ENCODE results near the gene PKM.
A peak's percentile ranks its signal among the peaks of the same experiment; 100 is the strongest.
"Not testable (repeated sequence)": the region's sequence is repeated elsewhere in the genome, so short reads cannot be mapped to it uniquely, and the experiment has no call there.

Gene PKM

DNA sequence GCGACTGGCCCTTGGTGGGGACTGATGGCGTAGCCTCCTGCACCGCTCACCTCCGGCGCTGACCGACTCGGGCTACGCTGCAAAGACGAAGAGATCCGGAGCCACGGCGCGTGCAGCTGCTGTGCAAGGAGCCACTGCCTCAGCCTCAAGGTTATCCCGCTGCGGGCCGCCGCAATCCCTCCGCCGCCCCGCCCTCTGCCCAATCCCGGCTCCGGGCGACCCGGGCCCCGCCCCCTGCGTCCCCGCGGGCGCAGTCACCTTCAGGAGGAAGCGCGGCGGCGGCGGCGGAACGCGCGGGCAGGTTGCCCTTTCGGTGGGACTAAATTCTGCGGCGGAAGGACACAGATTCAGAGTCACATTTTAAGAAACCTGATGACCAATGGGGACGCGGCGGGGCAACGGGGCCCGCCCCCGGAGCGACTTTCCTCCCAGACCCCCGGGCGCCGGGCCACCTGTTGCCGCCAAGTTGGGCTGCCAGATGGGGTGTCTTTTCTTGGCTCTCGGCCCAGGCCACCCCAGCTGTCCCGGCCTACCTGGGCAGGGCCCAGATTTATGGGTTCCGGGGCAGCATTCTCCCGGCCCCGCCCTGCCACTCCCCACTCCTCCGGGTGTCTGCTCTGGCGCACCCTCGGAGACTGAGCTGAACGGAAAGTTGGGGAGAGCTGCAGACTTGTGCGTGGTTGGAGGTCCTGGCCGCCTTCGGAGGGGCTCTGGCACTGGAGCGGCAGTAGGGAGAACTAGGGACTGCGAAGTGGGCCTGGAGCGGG is at the start of gene PKM:
TSS of gene PKM (minus strand) at position 125 of the 767 bp plus-strand sequence. CDS start 12,093 bp downstream, outside the sequence.
- Mint-ChIP-seq H3K4me1 (ENCODE audit: low read depth) (peaks cover 46% of the 10 kb centered on the region), H3K27ac (peak within 1 kb of the TSS; percentile 99), H3K4me3 (peak within 1 kb of the TSS; percentile 98), H3K9me3 (no peaks in the 10 kb centered on the region), H3K27me3 (ENCODE audit: low read depth) (no peaks in the 10 kb centered on the region), H3K36me3 (ENCODE audit: low read depth) (peaks cover 25% of the 10 kb centered on the region)

DNA sequence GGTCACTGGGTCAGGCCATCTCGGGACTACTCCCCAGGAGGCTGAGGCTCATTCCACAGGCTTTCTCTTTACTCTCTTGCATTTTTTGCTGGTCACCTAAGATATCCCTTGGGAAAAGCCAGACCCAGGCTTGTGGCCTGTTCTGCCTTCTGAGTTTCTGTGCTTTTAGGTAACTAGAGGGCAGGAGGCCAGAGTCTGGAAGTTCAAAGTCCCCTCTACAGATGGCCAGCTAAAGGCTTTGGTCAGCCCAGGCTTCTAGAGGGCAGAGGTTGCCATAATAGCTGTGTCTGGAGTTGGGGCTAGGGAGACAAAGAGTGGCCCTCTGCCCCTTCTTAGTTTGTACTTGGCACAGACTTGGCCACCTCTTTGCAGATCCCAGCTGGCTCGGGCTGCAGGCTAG is 49.8 kb upstream of the PKM start:
- Mint-ChIP-seq H3K4me1 (ENCODE audit: low read depth) (no peaks in the 10 kb centered on the region), H3K4me3 (no peak overlapping the region), H3K9me3 (no peaks in the 10 kb centered on the region), H3K36me3 (ENCODE audit: low read depth) (no peaks in the 10 kb centered on the region), H3K27me3 (ENCODE audit: low read depth) (no peaks in the 10 kb centered on the region), H3K27ac (no peak overlapping the region)

DNA sequence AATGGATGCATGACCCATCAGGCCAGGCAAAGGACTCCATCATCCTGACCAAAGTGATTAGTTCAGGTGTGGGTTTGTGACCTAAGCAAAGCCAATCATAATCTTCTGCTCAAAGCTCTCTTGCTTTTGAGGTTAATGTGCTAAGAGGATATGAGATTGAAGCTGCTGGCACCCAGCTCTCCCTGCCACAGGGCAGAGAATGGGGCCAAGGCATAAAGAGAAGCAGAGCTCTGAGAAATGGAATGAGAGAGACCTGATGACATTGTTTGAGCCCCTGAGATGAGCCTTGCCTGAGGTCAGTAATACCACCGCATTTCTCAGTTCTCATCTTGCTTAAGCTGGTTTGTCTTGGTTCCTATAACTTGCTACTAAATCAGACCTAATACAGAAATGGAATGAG is 47.7 kb upstream of the PKM start:
- H3K27ac Mint-ChIP-seq, result no peak overlapping the region

DNA sequence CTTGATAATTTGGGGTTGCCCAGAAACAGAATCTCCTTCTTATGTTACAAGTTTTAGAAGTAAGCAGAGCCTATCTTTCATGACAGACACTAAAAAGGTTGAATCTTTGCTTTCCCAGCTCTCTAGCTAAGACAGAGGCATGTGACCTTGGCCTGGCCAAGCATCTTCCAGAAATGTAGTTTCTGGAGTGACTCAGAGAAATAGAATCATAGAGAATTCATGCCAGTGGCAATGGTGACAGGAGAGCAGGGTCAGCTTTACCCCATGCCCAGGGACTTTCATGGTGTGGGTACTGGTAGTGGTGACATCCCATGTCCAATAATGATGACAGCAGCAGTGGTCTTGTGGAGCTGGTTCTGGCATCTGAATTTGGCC is 45.3 kb upstream of the PKM start:
- Mint-ChIP-seq H3K27me3 (ENCODE audit: low read depth) (no peaks in the 10 kb centered on the region), H3K36me3 (ENCODE audit: low read depth) (no peaks in the 10 kb centered on the region), H3K9me3 (no peaks in the 10 kb centered on the region), H3K27ac (no peak overlapping the region), H3K4me1 (ENCODE audit: low read depth) (peaks cover 22% of the 10 kb centered on the region), H3K4me3 (no peak overlapping the region)

More for the DNA sequence above, 47.7 kb upstream of the PKM start:
- H3K27me3 Mint-ChIP-seq (ENCODE audit: low read depth), result no peaks in the 10 kb centered on the region
- no peaks in the 10 kb centered on the region for H3K9me3 Mint-ChIP-seq
- peaks cover 4% of the 10 kb centered on the region for H3K4me1 Mint-ChIP-seq (ENCODE audit: low read depth)
- no peak overlapping the region for H3K4me3 Mint-ChIP-seq
- H3K36me3 Mint-ChIP-seq (ENCODE audit: low read depth), result no peaks in the 10 kb centered on the region

DNA sequence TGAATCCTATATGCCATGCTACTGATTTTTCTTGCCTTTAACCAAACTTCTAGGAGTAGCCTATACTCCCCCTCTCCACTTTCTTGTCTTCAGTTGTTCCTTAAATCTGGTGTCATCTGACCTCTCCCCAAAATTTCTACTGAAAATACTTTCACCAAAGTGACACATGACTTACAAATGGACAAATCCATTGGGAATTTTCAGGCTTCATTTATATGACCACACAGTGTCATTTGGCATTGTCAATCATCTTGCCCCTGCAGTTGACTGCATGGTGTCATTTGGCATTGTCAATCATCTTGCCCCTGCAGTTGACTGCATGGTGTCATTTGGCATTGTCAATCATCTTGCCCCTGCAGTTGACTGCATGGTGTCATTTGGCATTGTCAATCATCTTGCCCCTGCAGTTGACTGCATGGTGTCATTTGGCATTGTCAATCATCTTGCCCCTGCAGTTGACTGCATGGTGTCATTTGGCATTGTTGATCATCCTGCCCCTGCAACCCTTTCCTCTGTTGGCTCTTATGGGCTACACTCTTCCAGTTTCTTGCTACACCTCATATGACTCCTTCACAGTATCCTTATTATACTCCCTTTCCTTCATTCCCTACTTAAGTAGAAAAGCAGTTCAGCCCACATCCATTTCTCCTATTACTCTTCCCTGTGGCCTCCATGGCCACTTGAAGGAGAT is 44.8 kb upstream of the PKM start:
- H3K36me3 Mint-ChIP-seq (ENCODE audit: low read depth); H3K27ac Mint-ChIP-seq; H3K27me3 Mint-ChIP-seq (ENCODE audit: low read depth); H3K9me3 Mint-ChIP-seq; H3K4me3 Mint-ChIP-seq: not testable (repeated sequence)
- H3K4me1 Mint-ChIP-seq (ENCODE audit: low read depth), result peaks cover 27% of the 10 kb centered on the region

DNA sequence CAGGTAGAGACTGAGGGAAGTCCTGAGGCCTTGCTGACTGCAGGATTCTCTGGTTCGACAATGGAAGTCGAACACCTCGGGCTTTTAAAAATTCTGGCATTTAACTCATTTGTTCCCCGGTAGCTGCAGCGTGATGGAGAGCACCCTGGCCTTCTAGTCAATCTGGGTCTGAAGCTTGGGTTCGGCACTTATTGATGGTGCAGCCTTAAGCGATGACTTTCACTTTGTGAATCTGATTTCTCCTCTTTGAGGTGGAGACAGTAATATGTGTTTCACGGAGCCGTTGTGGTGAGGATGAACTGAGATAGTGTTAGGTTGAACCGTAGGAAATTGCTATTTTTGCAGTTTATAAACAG is 42.0 kb upstream of the PKM start:
- Mint-ChIP-seq H3K4me3 (peak overlapping the region; percentile 85), H3K4me1 (ENCODE audit: low read depth) (peaks cover 37% of the 10 kb centered on the region), H3K27me3 (ENCODE audit: low read depth) (no peaks in the 10 kb centered on the region), H3K36me3 (ENCODE audit: low read depth) (peaks cover 15% of the 10 kb centered on the region), H3K27ac (peak overlapping the region; percentile 91), H3K9me3 (no peaks in the 10 kb centered on the region)

DNA sequence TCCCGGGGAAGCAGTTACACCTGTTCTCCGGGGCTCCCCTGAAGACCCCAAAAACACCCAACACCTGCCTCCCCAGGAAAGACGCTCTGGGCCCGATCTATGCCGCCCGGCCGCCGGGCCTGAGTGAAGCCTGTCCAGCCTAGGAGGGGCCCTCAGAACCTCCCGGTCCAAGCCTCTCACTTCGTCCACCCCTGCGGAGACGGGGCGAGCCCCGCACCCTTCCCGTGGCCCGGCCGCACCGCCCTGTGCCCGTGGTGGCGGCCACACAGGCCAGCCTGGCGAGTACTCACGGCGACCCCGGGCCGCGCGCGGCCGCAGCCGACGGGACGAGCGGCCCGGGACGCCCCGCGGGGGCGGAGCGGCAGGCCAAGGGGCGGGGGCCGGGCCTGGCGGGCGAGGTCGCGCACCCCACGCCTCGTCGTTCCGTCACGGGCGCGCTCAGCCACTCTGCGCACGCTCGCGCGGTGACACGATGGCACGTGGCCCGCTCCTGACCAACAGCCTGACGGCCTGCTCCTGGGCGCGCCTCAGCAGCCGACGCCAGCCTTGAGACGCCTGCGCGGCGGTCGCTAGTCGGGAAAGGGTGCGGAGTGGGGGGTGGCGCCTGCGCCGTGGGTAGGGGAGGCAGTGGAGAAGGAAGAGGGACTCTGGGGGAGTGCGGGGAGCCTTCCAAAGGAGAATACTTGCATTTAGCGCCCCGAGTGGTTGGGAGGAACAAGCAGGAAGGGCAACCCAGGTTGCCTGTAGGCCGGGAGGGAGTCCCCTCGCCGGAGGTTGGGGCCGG is 41.4 kb upstream of the PKM start, which contains the start of gene PARP6:
TSS of gene PARP6 (minus strand) at position 342 of the 784 bp plus-strand sequence. CDS start 5,077 bp downstream, outside the sequence.
- Mint-ChIP-seq H3K27me3 (ENCODE audit: low read depth) (no peaks in the 10 kb centered on the region), H3K4me1 (ENCODE audit: low read depth) (peaks cover 37% of the 10 kb centered on the region), H3K9me3 (no peaks in the 10 kb centered on the region), H3K36me3 (ENCODE audit: low read depth) (peaks cover 15% of the 10 kb centered on the region), H3K27ac (peak within 1 kb of the TSS; percentile 91), H3K4me3 (peak within 1 kb of the TSS; percentile 94)

DNA sequence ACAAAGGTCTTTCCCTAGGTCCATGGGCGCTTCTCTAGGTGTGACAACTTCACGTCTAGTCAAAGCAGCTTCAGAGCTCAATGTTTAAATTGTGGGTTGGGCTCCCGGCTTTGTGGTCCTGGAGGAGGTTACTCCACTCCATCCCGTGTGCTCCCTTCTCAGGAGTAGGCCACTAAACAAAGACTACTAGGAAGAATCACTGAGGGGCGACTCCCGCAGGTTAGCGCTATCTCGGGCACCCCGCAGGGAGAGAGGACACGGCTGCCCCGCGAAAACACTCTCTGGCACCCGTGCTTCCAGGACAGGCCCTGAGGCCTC is 40.9 kb upstream of the PKM start:
- H3K4me1 Mint-ChIP-seq (ENCODE audit: low read depth), result peaks cover 37% of the 10 kb centered on the region
- H3K36me3 Mint-ChIP-seq (ENCODE audit: low read depth), result peaks cover 19% of the 10 kb centered on the region
- H3K4me3 Mint-ChIP-seq, result peak overlapping the region; percentile 94
- H3K27me3 Mint-ChIP-seq (ENCODE audit: low read depth), result no peaks in the 10 kb centered on the region
- no peaks in the 10 kb centered on the region for H3K9me3 Mint-ChIP-seq
- H3K27ac Mint-ChIP-seq, result peak overlapping the region; percentile 84

DNA sequence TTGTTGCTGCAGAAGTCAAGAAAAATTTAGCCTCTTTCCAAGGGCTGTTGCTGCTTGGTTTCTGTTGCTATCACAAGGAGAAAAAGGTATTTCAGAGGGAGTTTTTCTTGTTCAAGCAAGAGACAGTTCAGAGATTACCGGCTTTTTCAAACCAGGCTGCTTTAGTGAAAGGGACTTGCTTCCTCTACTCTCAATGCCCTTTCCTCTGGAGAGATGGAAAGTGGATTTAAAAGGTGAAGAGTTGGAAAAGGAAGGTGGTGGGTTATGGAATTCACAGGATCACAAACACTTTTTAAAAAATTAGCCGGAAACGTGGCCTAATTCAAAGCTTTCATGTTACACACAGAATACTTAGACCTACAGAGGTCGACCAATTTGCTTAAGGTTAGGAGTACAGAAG is 40.2 kb upstream of the PKM start:
- Mint-ChIP-seq H3K4me3 (peak overlapping the region; percentile 94), H3K27me3 (ENCODE audit: low read depth) (no peaks in the 10 kb centered on the region), H3K9me3 (no peaks in the 10 kb centered on the region), H3K36me3 (ENCODE audit: low read depth) (peaks cover 20% of the 10 kb centered on the region), H3K27ac (peak overlapping the region; percentile 84), H3K4me1 (ENCODE audit: low read depth) (peaks cover 37% of the 10 kb centered on the region)

DNA sequence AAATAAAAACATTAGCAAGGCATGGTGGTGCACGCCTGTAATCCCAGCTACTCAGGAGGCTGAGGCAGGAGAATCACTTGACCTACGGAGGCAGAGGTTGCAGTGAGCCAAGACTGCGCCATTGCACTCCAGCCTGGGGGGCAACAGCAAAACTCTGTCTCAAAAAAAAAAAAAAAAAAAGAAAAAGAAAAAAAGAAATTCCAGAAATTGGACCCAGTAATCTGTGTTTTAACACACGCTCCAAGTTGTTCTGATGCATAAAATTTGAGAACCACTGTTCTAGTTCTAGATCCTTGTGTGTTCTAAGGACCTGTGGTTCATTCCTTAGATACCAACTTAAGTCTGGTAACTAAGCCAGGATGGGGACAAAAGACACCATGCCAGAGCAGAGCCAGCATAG is 38.7 kb upstream of the PKM start:
- peaks cover 37% of the 10 kb centered on the region for H3K4me1 Mint-ChIP-seq (ENCODE audit: low read depth)
- no peaks in the 10 kb centered on the region for H3K27me3 Mint-ChIP-seq (ENCODE audit: low read depth)
- H3K9me3 Mint-ChIP-seq, result no peaks in the 10 kb centered on the region
- peaks cover 29% of the 10 kb centered on the region for H3K36me3 Mint-ChIP-seq (ENCODE audit: low read depth)
- H3K27ac Mint-ChIP-seq, result no peak overlapping the region
- H3K4me3 Mint-ChIP-seq, result no peak overlapping the region

DNA sequence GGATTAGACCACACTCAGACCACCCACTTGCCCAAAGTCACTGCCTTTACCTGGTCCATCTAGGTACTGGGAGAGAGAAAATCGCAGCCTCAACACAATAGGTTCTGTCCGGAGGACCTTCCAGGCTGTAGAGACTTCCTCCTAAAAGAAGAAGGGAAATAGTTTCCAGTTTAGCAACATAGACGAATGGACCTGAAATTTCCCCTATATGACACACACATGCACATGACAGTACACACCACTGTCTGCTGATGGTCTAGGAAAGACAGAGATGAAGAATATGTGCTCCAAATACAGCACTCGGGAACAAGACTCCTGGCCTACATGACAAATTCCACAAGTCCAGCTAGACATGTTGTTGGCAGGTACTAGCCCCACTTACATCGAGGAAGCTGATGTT is 34.0 kb upstream of the PKM start:
- no peak overlapping the region for H3K4me3 Mint-ChIP-seq
- H3K4me1 Mint-ChIP-seq (ENCODE audit: low read depth), result peaks cover 2% of the 10 kb centered on the region
- H3K27ac Mint-ChIP-seq, result no peak overlapping the region
- peaks cover 59% of the 10 kb centered on the region for H3K36me3 Mint-ChIP-seq (ENCODE audit: low read depth)
- no peaks in the 10 kb centered on the region for H3K27me3 Mint-ChIP-seq (ENCODE audit: low read depth)
- H3K9me3 Mint-ChIP-seq, result no peaks in the 10 kb centered on the region

DNA sequence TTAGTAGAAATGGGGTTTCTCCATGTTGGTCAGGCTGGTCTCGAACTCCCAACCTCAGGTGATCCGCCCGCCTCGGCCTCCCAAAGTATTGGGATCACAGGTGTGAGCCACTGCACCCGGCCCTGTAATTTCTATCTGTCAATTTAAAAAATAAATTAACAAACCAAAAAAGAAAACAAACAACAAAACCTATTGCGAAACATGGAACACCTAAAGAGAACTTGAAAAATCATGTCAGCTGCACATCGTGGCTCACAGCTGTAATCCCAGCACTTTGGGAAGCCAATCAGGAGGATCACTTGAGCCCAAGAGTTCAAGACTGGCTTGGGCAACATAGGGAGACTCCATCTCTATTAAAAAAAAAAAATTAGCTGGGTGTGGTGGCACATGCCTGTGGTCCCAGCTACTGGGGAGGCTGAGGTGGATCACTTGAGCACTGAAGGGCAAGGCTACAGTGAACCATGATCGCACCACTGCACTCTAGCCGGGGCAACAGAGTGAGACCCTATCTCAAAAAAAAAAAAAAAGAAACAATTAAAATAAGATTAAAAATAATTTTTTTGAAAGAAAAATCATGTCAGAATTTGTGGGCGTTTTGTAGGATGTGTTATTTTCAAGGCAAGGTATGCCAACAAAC is 21.8 kb upstream of the PKM start:
- H3K4me3 Mint-ChIP-seq, result no peak overlapping the region
- no peak overlapping the region for H3K27ac Mint-ChIP-seq
- H3K36me3 Mint-ChIP-seq (ENCODE audit: low read depth), result peaks cover 45% of the 10 kb centered on the region
- no peaks in the 10 kb centered on the region for H3K27me3 Mint-ChIP-seq (ENCODE audit: low read depth)
- H3K9me3 Mint-ChIP-seq, result no peaks in the 10 kb centered on the region
- H3K4me1 Mint-ChIP-seq (ENCODE audit: low read depth), result peaks cover 4% of the 10 kb centered on the region

DNA sequence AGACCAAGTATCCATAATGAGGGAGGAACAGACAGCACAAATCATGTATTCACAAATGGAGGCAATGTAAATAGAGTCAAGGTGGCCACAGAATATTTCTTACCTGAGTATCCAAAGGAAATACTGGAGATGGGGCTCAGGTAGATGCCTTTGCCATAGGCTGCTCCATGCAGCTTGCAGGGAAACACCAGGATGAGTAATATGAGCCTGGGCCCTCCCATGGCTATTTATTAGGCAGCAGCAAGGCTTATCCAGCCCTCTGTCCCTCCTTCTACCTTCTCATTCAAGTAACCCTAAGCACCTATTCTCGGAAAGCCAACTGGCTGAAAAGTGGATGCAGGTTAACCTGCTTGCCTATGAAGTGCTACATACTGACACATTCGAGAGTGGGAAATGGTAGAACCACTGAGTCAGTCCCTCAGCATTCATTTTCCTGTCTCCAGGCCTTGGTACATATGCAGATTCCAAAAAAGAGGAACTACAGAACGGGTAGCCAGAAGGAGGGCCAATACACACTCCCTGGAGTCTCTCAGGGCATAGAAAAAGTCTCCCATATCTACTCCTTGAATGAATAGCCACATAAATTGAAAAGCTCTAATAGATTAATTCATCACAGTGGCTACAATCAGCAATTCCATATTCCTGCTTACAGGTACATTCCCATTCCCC is 18.3 kb upstream of the PKM start:
- Mint-ChIP-seq H3K36me3 (ENCODE audit: low read depth) (peaks cover 44% of the 10 kb centered on the region), H3K27me3 (ENCODE audit: low read depth) (no peaks in the 10 kb centered on the region), H3K9me3 (no peaks in the 10 kb centered on the region), H3K4me3 (no peak overlapping the region), H3K4me1 (ENCODE audit: low read depth) (peaks cover 6% of the 10 kb centered on the region), H3K27ac (no peak overlapping the region)

DNA sequence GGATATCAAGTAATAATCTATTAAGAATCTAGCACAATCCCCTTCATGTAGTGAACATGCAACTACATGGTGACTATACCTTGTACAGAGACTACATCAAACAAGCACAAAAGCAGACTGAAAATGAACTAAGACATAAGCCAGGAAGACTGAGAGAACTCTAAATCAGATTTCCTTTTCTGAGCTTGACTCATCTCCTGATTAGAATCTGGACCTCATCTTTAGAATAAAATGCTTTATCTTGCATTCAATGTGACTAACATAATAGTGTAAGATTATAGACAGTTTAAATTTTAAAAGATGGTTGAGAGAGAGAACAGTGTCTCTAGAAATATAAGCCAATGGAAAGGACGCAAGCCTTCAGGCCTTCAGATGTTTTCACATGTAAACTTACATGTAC is 17.5 kb upstream of the PKM start:
- H3K4me1 Mint-ChIP-seq (ENCODE audit: low read depth), result peaks cover 6% of the 10 kb centered on the region
- peaks cover 39% of the 10 kb centered on the region for H3K36me3 Mint-ChIP-seq (ENCODE audit: low read depth)
- no peak overlapping the region for H3K4me3 Mint-ChIP-seq
- no peaks in the 10 kb centered on the region for H3K27me3 Mint-ChIP-seq (ENCODE audit: low read depth)
- H3K27ac Mint-ChIP-seq, result no peak overlapping the region
- no peaks in the 10 kb centered on the region for H3K9me3 Mint-ChIP-seq
